Body of pancreas (tissue), 4 donors: ENCODE results near the gene NMT2. TPM values are rescaled to one million over a fixed set of nuclear protein-coding genes. Genes with fewer than 3 reads are reported as not detected.

ENCODE experiments used
- ATAC-seq: fragments of 150-250 bp; one replicate; pipeline ENCODE4 v1.9.1; 2016
- DNase-seq, 4 donors: peaks; one replicate each; pipeline ENCODE4 v3.0.0-alpha.2; 2019
- H3K27ac ChIP-seq, 4 donors: fragments of 200-600 bp; sonication (generic); 1 replicate in 3 of 4; 2 replicates in 1 of 4; pipeline versions ENCODE4 v1.5.1 to v1.6.1; 2016 to 2019; ENCODE audit warnings: mild to moderate bottlenecking in 1 of 4, mixed read lengths in 1 of 4, moderate library complexity in 1 of 4
- H3K27me3 ChIP-seq, 2 donors: fragments of 200-600 bp; sonication (generic); one replicate each; pipeline ENCODE4 v1.6.0; 2016; ENCODE audit warnings: mild to moderate bottlenecking in 1 of 2
- H3K36me3 ChIP-seq, 2 donors: fragments of 200-600 bp; sonication (generic); replicated peaks in 1 of 2; 2 replicates each; pipeline ENCODE4 v1.5.1; 2016; ENCODE audit warnings: low read depth in 2 of 2; ENCODE audit not compliant: insufficient read depth in 1 of 2
- H3K4me1 ChIP-seq: fragments of 200-600 bp; sonication (generic); one replicate; pipeline ENCODE4 v1.6.0; 2016
- H3K4me3 ChIP-seq, 2 donors: fragments of 200-600 bp; sonication (generic); 1 replicate in 1 of 2; 2 replicates in 1 of 2; pipeline ENCODE4 v1.5.1; 2016 to 2019
- H3K9me3 ChIP-seq, 3 donors: fragments of 200-600 bp; sonication (generic); 1 replicate in 2 of 3; 2 replicates in 1 of 3; pipeline ENCODE4 v1.5.1; 2016
- POLR2A ChIP-seq, 3 donors: fragments of 450-650 bp; IDR thresholded peaks; one replicate each; pipeline ENCODE4 v1.6.1; 2016; ENCODE audit warnings: antibody characterized with exemption in 3 of 3, mild to moderate bottlenecking in 2 of 3
- WGBS, 2 donors: methylation state at CpG; one replicate each; pipeline ENCODE4 v1.1.5; 2017; 5-methylcytosine and 5-hydroxymethylcytosine counted together
- intact Hi-C: fragments of 100-400 bp; cut with DNase I; formaldehyde crosslinking; loops from one replicate; pipeline ENCODE4 v1.15.1; 2023
- total RNA-seq, 2 donors: library from RNA; depleted of rRNA; stranded (reverse); fragments of >200 nt; gene quantifications; one replicate each; pipeline ENCODE4 v1.1.0, GENCODE V29; 2016
- TF ChIP-seq, protein P1 (sequence below), 7 experiments: fragments of 450-650 bp in 4 of 7; fragments of 200-600 bp in 3 of 7; sonication (generic) in 3 of 7; IDR thresholded peaks; one replicate each; pipeline ENCODE4 v1.5.1; 2016 to 2019; ENCODE audit warnings: antibody characterized with exemption in 7 of 7

Gene NMT2
- total RNA-seq, 2 donors from 2014 or later = 9.9 to 16.9 TPM

DNA sequence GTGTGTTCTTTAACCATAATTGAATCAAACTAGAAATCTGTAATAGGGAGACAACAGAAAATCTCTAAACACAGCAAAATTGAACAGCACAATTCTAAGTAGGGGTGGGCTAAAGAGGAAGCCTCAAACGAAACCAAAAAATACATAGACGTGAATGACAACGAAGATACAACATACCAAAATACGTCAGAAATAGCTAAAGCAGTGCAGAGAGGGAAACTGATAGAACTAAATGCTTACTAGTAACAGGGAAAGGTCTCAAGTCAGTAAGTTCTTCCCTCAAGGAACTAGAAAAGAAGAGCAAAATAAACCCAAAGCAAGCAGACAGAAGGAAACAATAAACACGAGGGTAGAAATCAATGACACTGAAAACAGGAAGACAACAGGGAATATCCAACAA lies 52.3 kb downstream of the NMT2 start:
- H3K4me3 ChIP-seq = no peak overlapping the region
- no peak for ATAC-seq
- TF ChIP-seq, protein P1, sequence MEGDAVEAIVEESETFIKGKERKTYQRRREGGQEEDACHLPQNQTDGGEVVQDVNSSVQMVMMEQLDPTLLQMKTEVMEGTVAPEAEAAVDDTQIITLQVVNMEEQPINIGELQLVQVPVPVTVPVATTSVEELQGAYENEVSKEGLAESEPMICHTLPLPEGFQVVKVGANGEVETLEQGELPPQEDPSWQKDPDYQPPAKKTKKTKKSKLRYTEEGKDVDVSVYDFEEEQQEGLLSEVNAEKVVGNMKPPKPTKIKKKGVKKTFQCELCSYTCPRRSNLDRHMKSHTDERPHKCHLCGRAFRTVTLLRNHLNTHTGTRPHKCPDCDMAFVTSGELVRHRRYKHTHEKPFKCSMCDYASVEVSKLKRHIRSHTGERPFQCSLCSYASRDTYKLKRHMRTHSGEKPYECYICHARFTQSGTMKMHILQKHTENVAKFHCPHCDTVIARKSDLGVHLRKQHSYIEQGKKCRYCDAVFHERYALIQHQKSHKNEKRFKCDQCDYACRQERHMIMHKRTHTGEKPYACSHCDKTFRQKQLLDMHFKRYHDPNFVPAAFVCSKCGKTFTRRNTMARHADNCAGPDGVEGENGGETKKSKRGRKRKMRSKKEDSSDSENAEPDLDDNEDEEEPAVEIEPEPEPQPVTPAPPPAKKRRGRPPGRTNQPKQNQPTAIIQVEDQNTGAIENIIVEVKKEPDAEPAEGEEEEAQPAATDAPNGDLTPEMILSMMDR (IDR thresholded peaks at IDR 0.05) = no peak
- TF ChIP-seq POLR2A (IDR thresholded peaks at IDR 0.05) = no peak
- 93 to 95% methylated on average over 5 of the region's 5 CpGs for WGBS, 2 donors
- intact Hi-C loops = no loop called here
- no peaks in the 10 kb centered on the region for H3K9me3 ChIP-seq
- no peak overlapping the region for H3K27ac ChIP-seq
- H3K4me1 ChIP-seq = no peaks in the 10 kb centered on the region
- H3K27me3 ChIP-seq = no peaks in the 10 kb centered on the region
- H3K36me3 ChIP-seq = peaks cover 0 to 3% of the 10 kb centered on the region in 2 donors
- DNase-seq = no peak

DNA sequence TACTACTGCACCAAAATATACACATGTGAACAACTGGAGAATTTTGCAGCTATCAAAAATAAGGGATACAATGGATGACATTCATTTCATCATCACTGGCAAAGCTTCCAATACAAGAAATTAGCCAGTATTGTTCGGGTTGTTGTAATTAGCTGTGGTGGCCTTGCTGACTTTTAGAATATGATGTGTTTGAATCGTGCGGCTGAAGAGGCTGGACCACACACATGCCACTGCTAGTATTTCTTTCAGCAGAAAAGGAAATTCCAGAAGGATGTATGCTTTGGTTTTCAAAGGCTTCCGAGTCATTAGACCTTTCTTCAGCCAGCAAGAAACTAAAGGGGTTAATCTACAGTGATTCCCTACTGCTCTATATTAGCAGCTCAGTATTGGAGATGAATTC lies 54.7 kb downstream of the NMT2 start:
- 90 to 93% methylated on average over 4 of the region's 4 CpGs for WGBS, 2 donors
- no peaks in the 10 kb centered on the region for H3K4me1 ChIP-seq
- ATAC-seq = no peak
- H3K36me3 ChIP-seq = peaks cover 0 to 3% of the 10 kb centered on the region in 2 donors
- H3K9me3 ChIP-seq = no peaks in the 10 kb centered on the region
- no peak overlapping the region for H3K4me3 ChIP-seq
- no peak for TF ChIP-seq POLR2A (IDR thresholded peaks at IDR 0.05)
- TF ChIP-seq, protein P1 (IDR thresholded peaks at IDR 0.05) = no peak
- H3K27ac ChIP-seq = no peak overlapping the region
- no peaks in the 10 kb centered on the region for H3K27me3 ChIP-seq
- DNase-seq = no peak
- intact Hi-C loops = no loop called here

GRCh38 chr10:15112657-15113056 lies 55.8 kb downstream of the NMT2 start:
- no peaks in the 10 kb centered on the region for H3K27me3 ChIP-seq
- TF ChIP-seq, protein P1 (IDR thresholded peaks at IDR 0.05) = no peak
- TF ChIP-seq POLR2A (IDR thresholded peaks at IDR 0.05) = no peak
- no peak overlapping the region for H3K27ac ChIP-seq
- H3K36me3 ChIP-seq = no peaks in the 10 kb centered on the region
- H3K4me1 ChIP-seq = no peaks in the 10 kb centered on the region
- no peak for DNase-seq
- ATAC-seq = no peak
- no peaks in the 10 kb centered on the region for H3K9me3 ChIP-seq
- no peak overlapping the region for H3K4me3 ChIP-seq
- 93% methylated on average over 13 of the region's 13 CpGs for WGBS, 2 donors
- intact Hi-C loops = no loop called here

GRCh38 chr10:15106352-15107013 lies 62.0 kb downstream of the NMT2 start:
- Histone ChIP-seq H3K36me3 (peaks cover 0 to 17% of the 10 kb centered on the region in 2 donors), H3K27me3 (no peaks in the 10 kb centered on the region), H3K4me1 (no peaks in the 10 kb centered on the region), H3K27ac (no peak overlapping the region), H3K9me3 (no peaks in the 10 kb centered on the region), H3K4me3 (no peak overlapping the region)
- TF ChIP-seq, protein P1 (IDR thresholded peaks at IDR 0.05) = peak; percentile 57 to 85 (median 79)
- TF ChIP-seq POLR2A (IDR thresholded peaks at IDR 0.05) = no peak
- intact Hi-C loops = no loop called here
- WGBS, 2 donors = 50 to 66% methylated on average over 5 to 8 of the region's 8 CpGs
- ATAC-seq (peak; percentile 81), DNase-seq (peak; percentile 72 to 83 (median 74))

DNA sequence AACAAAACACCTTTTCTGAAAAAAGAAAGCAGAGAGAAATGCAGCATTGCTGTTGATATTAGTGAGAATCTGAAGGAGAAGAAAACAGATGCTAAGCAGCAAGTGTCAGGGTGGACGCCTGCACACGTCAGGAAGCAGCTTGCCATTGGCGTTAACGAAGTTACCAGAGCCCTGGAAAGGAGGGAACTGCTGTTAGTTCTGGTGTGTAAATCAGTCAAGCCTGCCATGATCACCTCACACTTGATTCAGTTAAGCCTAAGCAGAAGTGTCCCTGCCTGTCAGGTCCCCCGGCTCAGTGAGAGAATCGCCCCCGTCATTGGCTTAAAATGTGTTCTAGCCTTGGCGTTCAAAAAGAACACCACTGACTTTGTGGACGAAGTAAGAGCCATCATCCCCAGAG lies 65.0 kb downstream of the NMT2 start:
- no peak for DNase-seq
- Histone ChIP-seq H3K9me3 (no peaks in the 10 kb centered on the region), H3K4me1 (peaks cover 19% of the 10 kb centered on the region), H3K36me3 (peaks cover 0 to 17% of the 10 kb centered on the region in 2 donors), H3K4me3 (no peak overlapping the region), H3K27ac (no peak overlapping the region), H3K27me3 (no peaks in the 10 kb centered on the region)
- 88 to 90% methylated on average over 5 to 9 of the region's 9 CpGs for WGBS, 2 donors
- no peak for TF ChIP-seq POLR2A (IDR thresholded peaks at IDR 0.05)
- TF ChIP-seq, protein P1 (IDR thresholded peaks at IDR 0.05) = no peak
- no peak for ATAC-seq
- intact Hi-C loops = no loop called here
